Stimulated activated CD4-positive, alpha-beta T cell treated with anti-CD3 and anti-CD28 coated beads, Interleukin-15, amount 100 ng/mL, for 1 hour (primary cell): Measurements from ENCODE around the gene DOCK10.
"Not testable (repeated sequence)": the region's sequence is repeated elsewhere in the genome, so short reads cannot be mapped to it uniquely, and the experiment has no call there.

Experiments
- DNase-seq, 2 donors: peaks; one replicate each; pipeline ENCODE4 v3.0.0-alpha.2; 2020; ENCODE audit warnings: low read depth in 1 of 2, low spot score in 1 of 2

The DOCK10 gene

DNA sequence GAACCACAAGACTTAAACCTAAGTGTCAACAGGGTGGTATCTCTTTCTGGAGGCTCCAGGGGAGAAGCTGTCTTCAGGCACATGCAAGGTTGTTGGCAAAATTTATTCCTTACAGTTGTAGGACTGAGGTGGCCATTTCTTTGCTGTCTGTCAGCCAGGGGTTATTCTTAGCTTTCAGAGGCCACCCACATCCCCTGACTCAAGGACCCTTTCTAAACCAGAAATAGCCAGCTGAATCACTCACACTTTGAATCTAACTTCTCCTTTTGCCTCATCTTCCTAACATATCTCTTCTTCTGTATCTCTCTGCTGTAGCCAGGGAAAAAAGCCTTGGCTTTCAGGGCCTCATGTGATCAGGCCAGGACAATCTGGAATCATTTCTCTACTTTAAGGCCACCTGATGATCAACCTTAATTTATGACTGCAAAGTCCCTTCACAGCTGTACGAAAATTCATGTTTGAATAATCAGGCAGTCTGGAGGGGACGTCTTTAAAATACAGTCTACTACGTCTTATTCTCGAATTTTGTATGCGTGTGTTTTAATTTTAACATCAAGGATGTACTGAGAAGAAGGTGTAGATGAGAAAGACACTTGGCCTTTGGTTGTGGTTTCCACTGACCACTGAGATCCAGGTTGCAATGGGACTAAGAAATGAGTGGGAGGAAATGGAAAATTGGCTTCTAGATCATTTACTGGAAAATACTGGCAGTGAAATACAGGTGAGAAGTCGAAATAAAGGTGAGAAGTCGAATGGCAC is 90.4 kb downstream of the DOCK10 start:
- DNase-seq, result no peak

DNA sequence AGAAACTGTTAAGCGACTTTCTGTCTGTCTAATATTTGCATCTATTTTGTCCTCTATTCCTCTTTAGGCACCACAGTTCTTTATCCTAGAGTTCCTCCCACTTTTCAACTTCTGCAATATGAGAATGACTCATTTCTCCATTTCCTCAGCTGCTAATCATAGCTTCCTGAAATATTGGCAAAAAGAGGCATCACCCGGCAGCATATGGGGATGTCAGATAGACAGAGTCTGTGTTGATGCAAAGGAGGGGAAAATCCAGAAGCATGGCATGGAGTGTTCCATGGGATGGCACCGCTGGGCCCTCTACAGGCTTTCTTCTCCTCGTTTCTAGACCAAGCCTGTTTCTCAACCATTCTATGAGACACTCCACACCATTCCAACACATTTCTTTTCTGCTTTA is 93.4 kb downstream of the DOCK10 start:
- DNase-seq, result no peak

DNA sequence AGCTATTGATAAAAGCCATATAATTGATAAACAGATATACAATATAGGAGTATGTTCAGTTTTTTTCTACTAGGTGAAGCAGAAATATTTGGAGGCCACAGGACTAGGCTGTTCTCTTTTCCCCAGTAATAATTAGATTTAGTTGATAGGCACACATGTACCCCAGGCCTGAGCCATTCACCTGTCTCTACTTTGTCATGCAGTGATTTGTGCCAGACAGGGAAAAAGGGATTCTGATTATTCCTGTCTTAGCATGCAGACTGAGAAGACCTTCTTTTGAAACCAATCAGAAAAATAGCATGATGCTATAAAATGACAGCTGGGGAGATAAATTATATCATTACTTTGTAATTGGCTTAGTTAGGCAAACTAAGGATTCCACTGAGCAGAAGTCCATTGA is 94.3 kb downstream of the DOCK10 start:
- DNase-seq, result no peak

DNA sequence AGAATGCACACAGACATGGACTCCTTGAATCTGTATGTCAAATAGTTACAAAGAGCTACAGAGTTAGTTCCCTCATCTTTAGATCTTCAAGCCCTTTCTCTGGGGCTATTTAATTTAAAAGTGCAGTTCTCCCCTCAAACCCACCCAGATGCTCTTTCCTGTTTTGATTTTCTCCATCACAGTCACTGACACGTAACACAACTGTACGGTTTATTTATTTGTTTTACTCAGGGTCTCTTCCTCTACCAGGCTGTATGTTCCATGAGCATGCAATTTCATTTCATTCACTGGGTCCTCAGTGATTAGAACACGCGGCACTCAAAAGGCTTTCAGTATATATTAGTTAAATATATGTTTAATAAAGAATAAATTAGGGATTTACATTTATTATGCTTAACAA is 94.7 kb downstream of the DOCK10 start:
- no peak for DNase-seq

DNA sequence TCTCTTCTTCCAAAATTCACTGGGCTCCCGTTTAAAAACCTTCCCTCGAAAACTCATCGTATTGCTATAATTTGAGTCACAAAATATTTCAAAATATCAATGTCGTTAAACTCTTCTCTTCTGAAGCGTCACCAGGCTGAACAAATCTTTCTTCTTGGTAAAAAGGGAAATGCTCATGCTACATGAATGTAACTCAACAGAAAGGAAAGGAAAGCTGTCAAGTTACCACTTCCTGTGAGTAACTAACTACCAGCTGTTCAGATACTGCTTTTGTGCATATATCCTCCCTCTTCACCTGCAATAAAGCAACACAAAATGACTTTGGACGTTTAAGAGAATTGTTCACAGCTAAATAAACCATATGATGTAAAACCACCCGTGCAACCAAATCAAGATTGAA is 95.4 kb downstream of the DOCK10 start:
- DNase-seq, result no peak

DNA sequence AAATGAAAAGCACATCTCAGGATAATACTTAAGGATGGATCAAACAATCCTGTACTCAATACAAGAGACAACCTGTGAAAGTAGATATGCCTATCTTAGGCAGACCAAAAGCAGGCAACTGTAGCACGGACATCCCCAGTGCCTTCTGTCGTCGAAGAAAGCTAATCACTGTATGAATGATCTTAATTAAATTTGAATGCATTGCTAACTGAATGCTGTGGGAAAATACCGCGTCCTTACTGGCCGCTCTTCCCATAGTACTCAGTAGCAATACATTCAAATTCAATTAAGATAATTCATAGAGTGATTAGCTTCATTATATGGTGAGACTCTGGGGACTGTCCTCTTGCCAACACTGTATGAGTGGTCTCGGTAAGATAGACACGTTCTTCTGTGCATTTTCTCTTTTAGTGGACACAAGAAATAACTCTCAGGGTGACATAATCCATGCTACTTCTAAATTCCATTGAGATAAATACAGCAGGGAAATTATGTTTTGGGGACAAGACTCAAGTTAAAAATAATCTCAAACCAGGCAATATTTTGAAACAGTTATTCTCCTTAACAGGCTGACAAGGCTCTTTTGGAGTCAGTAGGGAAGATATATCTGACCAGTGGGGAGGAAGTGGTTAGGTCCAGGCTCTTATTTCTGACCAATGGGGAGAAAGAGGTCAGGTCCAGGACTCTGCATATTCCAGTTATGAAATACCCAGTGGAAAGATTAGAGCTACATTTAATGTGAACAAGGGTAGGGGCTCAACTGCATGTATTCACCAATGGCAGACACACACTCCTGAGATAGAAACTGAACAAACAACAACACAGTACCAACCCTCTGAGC is 97.3 kb downstream of the DOCK10 start:
- no peak for DNase-seq

DNA sequence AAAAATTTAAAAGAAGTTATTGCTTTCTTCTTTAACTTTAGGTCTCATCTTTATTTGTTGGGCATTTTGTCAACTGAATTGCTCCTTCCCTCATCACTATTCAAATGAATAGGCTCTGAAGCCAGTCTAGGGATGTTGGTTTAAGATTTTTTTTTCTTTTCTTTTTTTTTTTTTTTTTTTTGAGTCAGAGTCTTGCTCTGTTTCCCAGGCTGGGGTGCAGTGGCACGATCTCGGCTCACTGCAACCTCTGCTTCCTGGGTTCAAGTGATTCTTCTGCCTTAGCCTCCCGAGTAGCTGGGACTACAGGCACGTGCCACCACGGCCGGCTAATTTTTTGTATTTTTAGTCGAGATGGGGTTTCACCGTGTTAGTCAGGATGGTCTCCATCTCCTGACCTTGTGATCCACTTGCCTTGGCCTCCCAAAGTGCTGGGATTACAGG is 98.6 kb downstream of the DOCK10 start:
- DNase-seq, result not testable (repeated sequence)

- DNase-seq, result no peak
Observed at GRCh38 chr2:224941960-224942359, 100.3 kb downstream of the DOCK10 start.

DNA sequence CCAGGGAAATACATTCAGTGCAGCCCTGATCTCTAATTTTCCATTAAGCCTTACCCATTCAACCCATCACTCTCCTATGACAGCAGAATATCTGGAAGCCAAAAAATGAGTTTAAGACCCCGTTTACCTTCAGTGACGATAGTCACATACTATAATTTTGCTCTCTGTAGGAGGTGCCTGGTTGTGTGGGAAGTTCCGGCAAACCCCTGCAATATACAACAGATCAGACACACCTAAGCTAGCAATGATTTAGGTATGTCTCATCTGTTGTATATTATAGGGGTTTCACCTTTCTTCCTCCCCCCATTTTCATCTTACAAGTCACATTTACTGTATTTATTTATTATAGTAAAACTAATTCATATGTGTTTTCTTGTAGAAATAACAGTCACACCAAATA is 101.7 kb downstream of the DOCK10 start:
- no peak for DNase-seq

- DNase-seq, result no peak
Observed at GRCh38 chr2:224938651-224939182, 103.6 kb downstream of the DOCK10 start.

GRCh38 chr2:224937887-224938286 is 104.4 kb downstream of the DOCK10 start:
- DNase-seq, result no peak

- DNase-seq, result no peak
Observed at GRCh38 chr2:224934526-224935188, 107.6 kb downstream of the DOCK10 start.

DNA sequence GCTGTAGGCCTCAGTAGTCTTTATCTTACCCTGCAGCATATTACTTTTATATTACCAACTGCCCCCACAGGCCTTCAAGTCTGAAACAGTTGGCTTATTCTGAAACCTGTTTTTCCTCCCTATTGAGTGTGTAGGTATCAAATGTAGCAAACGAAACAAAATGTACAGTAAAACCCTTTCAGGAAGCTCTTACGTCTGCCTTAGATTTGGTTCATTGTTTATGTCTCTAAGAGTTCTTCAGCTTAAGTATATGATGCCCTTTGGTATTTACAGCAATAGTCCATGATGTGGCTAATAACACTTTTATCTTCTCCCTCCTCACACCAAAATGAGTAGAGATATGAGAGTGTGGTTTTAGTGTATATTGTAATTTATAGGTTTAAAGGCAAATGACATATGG is 108.8 kb downstream of the DOCK10 start:
- DNase-seq, result no peak

DNA sequence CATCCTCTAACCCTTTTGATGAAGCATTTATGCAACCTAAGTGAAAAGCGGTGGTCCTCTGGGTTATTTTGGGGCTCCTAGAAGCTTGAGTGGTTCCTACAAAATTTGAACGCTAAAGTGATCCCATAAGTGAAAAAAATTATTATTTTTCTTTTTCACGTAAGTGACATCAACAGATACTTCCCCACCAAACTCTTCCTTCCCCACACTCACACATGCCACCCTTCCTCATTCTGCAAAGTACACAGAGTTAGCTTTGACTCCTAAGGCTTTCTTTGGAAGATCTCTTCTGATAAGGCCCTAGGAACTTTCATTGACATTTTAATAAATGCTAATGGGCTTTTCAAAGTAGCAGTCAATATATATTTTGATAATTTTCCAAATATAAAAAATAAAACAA is 109.7 kb downstream of the DOCK10 start:
- DNase-seq, result no peak

DNA sequence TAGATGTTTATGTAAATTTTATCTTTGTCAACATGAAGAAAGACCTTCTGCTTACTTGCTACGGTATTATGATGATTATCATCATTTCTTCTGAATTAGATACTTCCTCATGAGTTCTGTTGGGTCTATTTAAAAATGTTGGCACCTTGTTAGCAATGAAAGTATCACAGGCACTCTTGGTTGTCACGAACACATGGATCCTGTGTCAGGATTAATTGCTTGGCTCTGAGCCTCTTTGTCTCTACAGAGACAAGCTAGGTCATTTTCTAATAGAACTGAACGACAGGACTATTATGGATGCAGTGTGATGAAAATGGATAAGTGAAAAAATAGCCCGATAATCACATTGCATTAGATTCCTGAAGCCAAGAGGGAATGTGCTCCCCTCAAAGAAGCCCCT is 110.3 kb downstream of the DOCK10 start:
- DNase-seq, result no peak

DNA sequence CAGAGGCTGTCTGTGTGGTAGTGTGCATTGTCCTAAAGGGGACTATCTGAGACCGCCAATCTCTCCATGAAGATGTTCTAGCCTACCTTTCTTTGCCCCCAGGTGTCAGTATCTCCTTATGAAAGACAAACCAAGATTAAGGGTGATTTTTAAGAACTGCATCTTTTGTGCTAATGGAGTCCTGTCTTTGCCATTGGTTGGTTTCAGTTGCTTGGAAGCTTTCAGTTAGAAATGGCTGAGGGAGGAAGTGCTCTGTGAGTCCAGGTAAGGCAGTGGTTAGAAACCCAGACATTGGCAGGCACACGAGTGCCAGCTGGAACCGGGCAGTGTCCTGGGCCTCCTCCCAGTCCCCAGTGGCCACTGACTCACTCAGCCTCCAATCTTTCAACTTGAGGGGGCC is 111.3 kb downstream of the DOCK10 start:
- DNase-seq, result no peak

DNA sequence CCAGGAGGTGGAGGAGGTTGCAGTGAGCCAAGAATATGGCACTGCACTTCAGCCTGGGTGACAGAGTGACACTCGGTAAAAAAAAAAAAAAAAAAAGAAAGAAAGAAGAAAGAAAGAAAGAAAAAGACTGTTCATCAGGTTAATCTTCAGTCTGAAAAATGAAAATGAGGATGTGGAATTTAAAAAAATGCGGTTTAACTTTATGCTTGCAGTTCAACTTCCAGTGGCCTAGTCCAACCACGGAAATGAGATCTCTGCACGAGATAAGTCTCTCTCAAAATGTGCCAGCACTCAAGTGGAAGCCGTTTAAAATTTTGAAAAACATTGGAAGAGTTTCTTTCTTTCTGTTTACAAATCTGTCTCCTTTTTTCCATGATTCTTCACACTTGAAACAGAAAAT is 112.1 kb downstream of the DOCK10 start:
- no peak for DNase-seq

DNA sequence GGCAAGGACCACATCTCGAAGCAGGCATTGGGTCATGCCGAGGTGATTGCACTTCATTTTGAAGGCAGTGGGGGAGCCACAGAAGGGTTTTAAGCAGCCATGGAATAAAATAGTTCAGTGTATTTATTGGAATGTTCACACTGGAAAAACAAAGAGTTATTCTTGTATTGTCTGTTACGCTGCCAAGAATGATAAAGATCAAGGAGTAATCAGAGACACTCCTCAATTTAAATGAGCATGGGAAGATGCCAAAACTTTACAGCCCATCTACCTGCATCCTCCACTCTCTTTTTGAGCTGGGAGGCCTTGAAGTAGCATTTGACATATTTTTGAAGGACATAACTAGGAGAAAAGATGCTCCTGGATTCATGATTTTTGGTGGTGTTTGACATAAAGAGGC is 112.8 kb downstream of the DOCK10 start:
- DNase-seq, result no peak

DNA sequence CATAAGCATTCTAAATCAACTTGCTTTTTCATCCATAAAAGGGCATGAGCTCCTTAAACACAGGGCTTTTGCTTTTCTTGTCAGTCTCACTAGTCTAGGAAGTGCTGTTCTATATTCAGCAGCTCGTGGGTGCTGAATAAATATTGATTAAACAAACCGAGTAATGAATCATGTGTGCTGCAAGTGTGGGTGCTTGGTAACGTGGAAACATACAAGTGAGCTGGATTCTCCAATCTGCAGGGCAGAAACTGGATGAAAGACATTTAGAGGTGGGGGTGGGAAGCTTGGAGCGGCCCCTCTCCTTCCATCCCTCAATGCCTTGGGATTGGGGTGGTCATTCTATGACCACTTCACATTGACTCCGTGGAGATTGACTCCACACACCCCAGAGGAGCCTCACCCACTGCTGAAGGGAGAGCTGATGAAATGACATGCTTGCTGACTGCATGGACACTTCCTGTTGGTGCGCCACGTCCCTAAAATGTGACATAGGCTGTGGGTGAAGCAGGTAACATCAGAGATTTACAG is 114.6 kb downstream of the DOCK10 start:
- peak in 1 of 2 donors; percentile 24 for DNase-seq

DNA sequence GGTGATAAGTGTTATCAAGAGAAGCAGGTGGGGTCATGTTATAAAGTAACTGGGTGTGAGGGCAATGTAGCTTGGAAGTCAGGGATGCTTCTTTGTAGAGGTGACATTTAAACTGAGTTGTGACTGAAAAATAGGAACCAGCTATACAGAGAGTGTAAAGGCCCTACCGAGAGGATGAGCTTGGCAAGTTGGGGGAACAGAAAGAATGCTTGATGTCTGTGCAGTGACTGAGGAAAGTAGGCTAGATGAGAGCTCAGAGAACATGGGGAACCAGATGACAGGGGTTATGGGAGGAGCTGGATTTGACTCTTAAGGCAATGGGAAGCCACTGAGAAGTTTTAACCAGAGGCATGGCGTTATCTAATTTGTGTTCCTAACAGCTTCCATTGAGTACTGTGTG is 115.3 kb downstream of the DOCK10 start:
- DNase-seq, result no peak

- no peak for DNase-seq
Observed at GRCh38 chr2:224925810-224926100, 116.5 kb downstream of the DOCK10 start.
